Measurements from ENCODE around the gene TLE7.

The TLE7 gene

GRCh38 chr16:71436473-71436872 lies 5.4 kb downstream of the TLE7 start:
- no peak for TF ChIP-seq ZFX (IDR thresholded peaks at IDR 0.05; ENCODE audit: borderline replicate concordance)
- TF ChIP-seq CTCF (IDR thresholded peaks at IDR 0.05), result no peak
- no peak overlapping the region for H3K27ac ChIP-seq

GRCh38 chr16:71432906-71433305 lies 8.9 kb downstream of the TLE7 start:
- H3K27ac ChIP-seq, result no peak overlapping the region
- TF ChIP-seq ZFX (IDR thresholded peaks at IDR 0.05; ENCODE audit: borderline replicate concordance) (no peak), CTCF (IDR thresholded peaks at IDR 0.05) (no peak)

GRCh38 chr16:71431991-71432390 lies 9.9 kb downstream of the TLE7 start:
- no peak overlapping the region for H3K27ac ChIP-seq
- TF ChIP-seq ZFX (IDR thresholded peaks at IDR 0.05; ENCODE audit: borderline replicate concordance), result no peak
- TF ChIP-seq CTCF (IDR thresholded peaks at IDR 0.05), result no peak

- TF ChIP-seq CTCF (IDR thresholded peaks at IDR 0.05), result no peak
- TF ChIP-seq ZFX (IDR thresholded peaks at IDR 0.05; ENCODE audit: borderline replicate concordance), result no peak
- no peak overlapping the region for H3K27ac ChIP-seq
Measured at GRCh38 chr16:71431176-71431575, 10.7 kb downstream of the TLE7 start.

GRCh38 chr16:71430744-71431143 lies 11.1 kb downstream of the TLE7 start:
- no peak for TF ChIP-seq ZFX (IDR thresholded peaks at IDR 0.05; ENCODE audit: borderline replicate concordance)
- TF ChIP-seq CTCF (IDR thresholded peaks at IDR 0.05), result no peak
- no peak overlapping the region for H3K27ac ChIP-seq

- TF ChIP-seq ZFX (IDR thresholded peaks at IDR 0.05; ENCODE audit: borderline replicate concordance) (no peak), CTCF (IDR thresholded peaks at IDR 0.05) (no peak)
- no peak overlapping the region for H3K27ac ChIP-seq
Measured at GRCh38 chr16:71429581-71429980, 12.3 kb downstream of the TLE7 start.

GRCh38 chr16:71428883-71429282 lies 13.0 kb downstream of the TLE7 start:
- no peak for TF ChIP-seq ZFX (IDR thresholded peaks at IDR 0.05; ENCODE audit: borderline replicate concordance)
- TF ChIP-seq CTCF (IDR thresholded peaks at IDR 0.05), result no peak
- no peak overlapping the region for H3K27ac ChIP-seq

All from 22Rv1 (cell line).